Fibroblast of skin of right quadriceps (primary cell): Measurements from ENCODE around the gene OAT.
"Not testable (repeated sequence)": the region's sequence is repeated elsewhere in the genome, so short reads cannot be mapped to it uniquely, and the experiment has no call there.

Experiments
- DNase-seq: peaks from one replicate; pipeline ENCODE4 v3.0.0-alpha.2; 2013

The OAT gene

DNA sequence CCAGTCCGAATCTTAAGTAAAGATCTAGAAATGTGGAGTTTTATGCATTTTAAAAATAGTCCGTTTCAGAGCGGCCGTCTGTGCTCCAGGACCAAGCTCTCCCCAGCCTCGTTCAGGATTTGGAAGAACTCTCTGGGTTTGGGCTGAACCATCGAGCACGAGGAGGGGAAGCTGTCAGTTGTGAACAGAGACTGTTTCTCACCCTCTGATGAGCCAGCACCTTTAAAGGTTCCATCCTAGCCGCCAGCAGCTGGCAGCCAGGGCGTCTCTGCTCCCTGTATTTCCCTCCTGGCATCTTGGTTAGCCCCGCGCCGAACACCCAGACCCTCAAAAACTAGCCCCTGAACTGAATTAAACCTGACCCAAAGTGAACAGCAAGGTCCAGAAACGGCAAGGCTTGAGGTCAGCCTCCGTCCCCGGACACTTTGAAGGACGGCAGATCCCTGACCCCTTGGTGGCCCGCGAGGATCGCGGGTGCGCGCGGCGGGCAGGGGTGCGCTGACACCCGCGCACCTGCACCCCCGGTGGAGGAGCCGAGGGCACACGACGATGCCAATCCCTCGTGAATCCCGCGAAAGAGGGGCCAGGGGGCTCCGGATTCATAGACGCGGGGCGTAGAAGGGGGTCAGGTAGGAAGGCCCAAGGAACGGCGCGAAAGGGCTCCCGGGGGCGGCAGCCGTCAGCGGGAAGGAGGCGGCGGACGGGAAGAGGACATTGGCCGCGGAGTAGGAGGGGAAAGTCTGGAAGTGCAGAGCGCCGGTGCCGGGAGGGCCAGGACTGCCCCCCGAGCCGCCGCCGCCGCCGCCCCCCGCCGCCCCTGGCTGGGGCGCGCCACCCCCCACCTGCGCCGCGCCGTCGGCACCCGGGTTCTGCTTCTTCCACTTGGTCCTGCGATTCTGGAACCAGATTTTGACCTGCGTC lies 28.4 kb upstream of the OAT start:
- DNase-seq = no peak

DNA sequence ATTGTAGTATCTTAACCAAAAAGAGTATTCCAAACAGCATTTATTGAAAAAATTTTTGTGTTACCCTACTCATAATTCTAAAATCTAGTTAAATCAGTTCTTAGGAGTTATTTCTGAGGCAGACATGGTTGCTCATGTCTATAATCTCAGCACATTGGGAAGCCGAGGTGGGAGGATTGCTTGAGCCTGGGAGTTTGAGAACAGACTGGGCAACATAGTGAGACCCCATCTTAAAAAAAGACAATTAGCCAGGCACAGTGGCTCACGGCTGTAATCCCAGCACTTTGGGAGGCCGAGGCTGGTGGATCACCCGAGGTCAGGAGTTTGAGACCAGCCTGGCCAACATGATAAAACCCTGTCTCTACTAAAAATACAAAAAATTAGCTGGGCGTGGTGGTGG lies 23.0 kb upstream of the OAT start:
- DNase-seq = not testable (repeated sequence)

DNA sequence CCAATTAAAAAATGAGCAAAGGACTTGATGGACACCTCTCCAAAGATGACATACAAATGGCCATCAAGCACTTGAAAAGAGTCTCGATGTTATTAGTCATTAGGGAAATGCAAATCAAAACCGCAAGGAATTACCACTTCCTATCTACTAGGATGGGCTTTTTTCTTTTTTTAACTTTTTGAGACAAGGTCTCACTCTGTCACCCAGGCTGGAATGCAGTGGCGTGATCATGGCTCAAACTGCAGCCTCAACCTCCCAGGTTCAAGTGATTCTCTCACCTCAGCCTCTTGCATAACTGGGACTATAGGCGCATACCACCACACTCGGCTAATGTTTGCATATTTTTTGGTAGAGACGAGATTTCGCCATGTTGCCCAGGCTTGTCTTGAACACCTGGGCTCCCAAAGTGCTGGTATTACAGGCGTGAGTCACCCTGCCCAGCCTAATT lies 17.5 kb upstream of the OAT start:
- no peak for DNase-seq

DNA sequence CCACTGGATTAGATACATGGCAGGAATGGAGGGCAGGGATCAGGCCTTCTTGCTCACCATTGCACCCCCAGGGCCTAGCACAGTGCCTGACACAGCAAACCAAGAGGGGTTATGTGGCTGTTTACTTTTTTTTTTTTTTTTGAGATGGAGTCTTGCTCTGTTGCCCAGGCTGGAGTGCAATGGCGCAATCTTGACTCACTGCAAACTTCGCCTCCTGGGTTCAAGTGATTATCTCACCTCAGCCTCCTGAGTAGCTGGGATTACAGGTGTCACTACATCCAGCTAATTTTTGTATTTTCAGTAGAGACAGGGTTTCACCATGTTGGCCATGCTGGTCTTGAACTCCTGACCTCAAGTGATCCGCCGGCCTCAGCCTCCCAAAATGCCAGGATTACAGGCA lies 17.0 kb upstream of the OAT start:
- not testable (repeated sequence) for DNase-seq

DNA sequence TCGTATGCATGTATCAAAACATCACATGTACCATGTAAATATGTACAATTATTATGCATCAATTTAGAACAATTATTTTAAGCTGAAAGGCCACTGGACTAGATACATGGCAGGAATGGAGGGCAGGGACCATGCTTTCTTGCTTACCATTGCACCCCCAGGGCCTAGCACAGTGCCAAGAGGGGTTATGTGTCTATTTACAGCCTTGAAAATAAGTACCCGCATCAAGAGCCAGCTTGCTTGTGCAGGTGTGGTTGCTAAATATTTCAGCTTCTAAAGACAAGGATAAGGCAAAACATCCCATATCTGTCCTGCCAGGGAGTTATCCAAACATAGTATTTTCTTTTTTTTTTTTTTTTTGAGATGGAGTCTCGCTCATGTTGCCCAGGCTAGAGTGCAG lies 14.7 kb upstream of the OAT start:
- no peak for DNase-seq

DNA sequence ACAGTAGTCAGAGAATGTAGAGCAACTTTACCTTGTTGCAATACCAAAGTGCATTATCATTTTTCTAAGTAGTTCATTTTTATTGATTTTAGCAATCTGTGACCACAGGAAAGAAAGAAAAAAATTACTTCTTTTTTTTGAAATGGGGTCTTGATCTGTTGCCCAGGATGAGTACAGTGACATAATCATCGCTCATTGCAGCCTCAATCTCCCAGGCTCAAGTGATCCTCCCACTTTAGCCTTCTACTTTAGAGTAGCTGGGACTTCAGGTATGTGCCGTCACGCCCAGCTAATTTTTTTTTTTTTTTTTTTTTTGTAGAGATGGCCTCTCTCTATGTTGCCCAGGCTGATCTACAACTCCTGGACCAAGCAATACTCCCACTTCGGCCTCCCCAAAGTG lies 11.4 kb upstream of the OAT start:
- no peak for DNase-seq

DNA sequence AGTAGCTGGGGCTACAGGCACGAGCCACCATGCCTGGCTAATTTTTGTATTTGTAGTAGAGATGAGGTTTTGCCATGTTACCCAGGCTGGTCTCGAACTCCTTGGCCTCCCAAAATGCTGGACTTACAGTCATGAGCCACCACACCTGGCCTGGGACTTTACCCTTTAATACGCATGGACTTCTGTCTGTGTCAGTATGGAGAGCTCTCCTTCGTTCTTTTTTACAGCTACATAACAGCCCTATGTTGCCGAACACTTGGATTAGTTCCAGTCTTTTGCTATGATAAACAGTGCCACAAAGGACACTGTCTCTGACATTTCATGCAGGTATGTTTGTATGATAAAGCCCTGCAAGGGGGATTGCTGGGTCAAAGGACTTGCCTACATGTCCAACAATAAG lies 10.9 kb upstream of the OAT start:
- DNase-seq = no peak

DNA sequence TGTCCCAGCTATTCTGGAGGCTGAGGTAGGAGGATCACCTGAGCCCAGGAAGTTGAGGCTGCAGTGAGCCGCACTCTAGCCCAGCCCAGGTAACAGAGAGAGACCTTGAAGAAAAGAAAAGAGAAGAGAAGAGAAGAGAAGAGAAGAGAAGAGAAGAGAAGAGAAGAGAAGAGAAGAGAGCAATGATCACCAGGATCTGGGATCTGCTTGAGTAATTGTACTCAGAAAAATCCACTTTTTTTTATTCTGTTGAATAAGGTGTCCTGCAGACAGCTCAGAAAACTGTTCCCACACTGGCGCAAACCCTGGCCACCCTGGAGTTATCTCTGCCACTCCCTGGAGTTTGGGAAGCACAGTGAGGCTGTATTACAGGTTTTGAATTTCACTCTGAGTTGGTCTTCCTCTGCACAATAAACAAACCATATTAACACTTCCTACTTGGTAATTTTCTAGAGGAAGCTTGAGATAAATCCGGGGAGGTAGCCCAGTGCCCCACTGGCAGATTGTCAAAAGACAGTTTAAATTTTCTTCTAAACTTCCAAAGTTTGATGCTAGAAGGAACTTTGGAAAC lies 9.6 kb upstream of the OAT start:
- DNase-seq = no peak

DNA sequence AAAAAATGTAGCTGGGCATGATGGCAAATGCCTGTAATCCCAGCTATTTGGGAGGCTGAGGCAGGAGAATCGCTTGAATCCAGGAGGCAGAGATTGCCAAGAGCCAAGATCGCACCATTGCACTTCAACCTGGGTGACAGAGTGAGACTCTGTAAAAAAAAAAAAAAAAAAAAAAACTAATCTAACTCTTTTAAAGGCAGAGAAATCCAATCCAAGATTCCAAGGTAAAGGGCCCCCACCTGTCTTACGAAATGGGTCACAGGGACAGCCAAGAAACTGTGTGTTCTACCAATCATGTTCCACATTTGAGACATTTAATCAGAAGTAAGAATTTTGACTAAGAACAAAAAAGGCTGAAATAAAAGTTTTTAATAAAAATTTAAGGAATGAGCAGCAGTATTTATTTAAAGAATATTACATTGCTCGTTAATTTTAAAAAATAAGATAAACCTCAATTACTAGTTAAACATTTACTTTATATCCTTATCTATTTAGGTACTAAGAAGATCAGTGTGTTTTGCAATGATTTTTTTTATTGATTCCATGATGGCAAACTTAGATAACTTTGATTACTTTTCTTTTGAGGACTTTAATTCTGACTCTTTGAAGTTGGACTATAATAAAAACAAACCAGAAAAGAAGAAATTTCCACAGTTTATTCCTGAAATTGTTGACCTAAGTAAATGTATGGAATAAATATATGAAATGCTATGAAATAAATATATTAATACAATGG lies 6.7 kb upstream of the OAT start:
- no peak for DNase-seq

DNA sequence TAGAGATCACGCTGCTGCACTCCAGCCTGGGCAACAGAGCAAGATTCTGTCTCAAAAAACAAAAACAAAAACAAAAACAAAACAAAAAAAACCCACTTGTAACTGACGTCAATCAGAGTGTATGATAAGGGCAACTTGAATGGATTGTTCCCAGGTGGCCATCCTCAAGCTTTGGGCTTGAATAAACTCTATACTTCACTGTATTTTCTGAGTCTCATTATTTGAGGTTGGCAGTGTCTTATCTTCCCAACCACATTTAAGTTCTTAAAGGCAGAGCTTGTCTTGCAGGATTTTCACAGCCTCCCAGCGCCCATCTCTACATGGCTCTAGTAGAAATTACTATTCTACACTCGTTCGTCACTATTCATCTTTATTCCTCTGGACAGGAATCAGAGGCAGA lies 5.1 kb upstream of the OAT start:
- DNase-seq = no peak

DNA sequence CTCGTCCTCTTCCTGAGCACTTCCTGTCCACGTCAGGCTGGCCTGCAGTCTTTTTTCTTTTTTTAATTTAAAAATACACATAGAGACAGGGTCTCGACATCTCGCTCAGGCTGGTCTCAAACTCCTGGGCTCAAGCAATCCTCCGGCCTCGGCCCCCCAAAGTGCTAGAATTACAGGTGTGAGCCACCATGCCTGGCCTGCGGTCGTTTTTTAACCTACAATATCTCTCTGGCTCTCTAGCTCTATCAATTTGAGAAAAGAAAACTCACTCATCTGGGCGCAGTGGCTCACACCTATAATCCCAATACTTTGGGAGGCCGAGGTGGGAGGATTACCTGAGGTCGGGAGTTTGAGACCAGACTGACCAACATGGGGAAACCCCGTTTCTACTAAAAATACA lies 4.0 kb upstream of the OAT start:
- no peak for DNase-seq

DNA sequence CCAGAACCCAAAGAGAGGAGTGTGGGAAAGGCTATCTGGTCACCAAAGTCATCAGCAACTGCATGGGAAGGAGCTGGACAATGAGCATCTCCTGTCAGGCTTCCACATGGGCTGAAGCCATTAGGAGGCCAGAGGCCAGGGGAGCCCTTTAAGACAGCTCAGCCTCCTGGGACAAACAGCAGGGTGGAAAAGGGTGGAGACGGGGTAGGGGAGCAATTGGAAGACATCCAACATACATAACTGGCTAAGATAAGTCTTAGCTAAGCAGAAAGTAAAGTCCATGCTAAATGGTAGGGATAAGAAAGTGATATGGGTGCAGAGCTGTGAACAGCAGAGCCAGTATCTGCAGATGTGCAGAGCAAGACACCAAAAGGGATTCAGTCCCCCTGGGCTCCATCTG lies 1.5 kb upstream of the OAT start:
- DNase-seq = no peak

DNA sequence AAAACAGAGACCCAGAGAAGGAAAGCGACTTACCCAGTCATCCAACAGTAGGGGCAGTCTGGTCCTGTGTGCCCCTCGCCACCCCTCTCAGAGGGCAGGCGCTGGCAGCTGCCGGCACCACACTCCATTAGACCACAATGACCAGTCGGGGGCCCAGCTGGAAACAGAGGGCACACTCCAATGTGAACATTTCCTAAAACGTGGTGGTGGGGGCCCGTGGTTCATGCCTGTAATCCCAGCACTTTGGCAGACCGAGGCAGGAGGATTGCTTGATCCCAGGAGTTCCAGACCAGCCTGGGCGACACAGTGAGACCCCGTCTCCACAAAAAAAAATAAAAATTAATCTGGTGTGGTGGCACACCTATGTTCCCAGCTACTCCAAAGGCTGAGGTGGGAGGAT lies 912 bp upstream of the OAT start:
- no peak for DNase-seq

DNA sequence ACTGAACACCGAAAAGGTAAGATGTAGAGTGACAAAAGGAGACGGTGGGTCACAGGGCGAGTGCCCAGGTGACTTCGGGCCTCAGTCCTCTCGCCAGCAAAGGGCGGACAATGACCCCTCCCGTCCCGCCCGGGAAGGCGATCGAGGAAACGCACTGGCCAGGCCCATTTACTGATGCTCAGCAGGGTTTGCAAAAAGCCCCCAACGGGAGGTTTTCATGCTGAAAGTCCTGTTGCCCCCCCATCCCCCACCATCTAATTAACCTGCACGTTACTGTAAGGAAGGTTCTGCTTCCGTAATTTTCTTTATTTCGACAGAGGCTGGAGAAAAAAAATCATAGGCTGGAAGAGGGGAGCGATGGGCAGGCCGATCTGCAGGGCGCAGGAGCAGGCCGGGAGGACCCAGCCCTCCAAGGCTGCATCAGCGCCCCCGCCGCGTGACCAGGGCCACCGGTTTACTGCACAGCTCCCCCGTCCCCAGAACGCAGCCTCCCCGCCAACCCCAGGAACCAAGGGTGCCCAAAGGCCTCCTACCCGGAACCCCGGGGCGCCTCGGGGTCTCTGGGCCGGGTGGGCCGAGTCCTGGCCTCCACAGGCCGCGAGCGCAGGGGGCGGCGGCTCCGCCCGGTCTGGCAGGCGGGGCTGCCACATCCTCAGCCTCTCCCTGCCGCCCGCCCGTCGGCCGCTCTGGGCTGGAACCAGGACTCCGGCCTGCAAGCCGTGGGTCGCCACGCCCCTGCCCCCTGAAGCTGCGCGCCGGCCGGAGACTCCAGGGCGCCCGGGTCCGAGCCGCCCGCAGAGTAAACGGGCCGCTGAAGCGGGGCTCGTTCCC lies 613 bp downstream of the OAT start:
- peak; percentile 42 for DNase-seq

DNA sequence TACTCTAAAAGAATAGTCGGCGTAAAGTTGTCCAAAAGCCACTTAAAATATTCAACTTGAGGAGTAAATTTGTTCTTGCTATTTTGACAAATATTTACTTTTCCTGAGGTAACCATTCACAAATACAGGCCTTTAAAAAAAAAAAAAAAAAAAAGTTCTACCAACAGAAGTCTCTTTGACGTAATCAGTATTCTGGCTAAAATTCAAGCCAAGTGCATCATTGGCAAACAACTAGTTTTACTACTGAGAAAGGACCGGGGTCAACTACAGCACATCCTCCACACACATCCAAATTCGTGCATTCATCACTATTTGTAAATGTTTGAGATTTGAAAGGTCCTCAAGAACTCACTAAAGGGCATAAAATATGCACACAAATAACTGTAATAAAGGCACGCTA lies 2.0 kb downstream of the OAT start:
- DNase-seq = no peak

DNA sequence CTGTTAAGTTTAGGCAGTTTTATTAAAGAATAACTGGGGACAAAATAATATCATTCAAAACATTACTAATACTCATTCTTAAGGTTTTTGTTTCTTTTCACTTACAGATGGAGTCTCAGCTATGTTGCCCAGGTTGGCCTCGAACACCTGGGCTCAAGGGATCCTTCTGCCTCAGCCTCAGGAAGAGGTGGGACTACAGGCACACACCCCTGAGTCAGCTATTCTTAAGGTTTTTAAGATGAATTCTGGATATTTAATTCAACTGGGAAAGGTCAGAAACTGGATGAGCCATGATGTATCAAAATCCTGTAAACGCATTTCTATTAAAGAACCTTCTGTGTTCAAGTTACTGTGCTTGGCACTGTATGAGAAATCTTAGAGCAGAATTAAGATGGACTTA lies 3.5 kb downstream of the OAT start:
- DNase-seq = no peak

DNA sequence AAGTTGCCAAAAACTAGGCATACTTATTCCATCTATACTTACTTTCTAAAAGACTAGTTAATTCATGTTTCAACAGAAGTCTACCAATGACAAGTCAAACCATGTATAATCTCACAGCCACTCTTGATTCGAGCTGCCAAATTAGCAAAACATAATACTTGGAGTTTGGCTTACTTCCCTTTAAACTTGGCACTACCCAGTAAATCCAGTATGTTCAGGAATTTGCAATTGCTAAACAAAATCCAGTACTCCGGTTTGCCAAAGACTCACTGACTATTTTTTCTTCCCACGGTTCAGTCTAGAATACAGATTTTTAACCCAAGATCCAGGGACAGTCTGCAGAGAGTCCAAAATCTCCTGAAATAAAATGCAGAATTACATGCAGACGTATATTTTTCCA lies 4.6 kb downstream of the OAT start:
- DNase-seq = no peak

DNA sequence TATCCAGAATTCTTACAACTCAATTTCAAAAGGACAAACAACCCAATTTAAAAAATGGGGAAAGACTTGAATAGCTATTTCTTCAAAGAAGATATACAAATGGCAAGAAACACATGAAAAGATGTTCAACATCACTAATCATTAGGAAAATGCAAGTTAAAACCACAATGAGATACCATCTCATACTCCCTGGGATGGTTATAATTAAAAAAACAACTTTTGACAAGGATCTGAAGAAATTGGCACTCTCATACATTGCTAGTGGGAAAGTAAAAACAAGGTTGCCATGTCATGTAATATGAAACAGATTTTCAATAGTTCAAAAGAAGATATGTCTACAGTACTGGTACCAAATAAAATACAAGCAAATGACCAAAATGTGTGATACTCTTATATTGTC lies 9.0 kb downstream of the OAT start:
- DNase-seq = no peak

DNA sequence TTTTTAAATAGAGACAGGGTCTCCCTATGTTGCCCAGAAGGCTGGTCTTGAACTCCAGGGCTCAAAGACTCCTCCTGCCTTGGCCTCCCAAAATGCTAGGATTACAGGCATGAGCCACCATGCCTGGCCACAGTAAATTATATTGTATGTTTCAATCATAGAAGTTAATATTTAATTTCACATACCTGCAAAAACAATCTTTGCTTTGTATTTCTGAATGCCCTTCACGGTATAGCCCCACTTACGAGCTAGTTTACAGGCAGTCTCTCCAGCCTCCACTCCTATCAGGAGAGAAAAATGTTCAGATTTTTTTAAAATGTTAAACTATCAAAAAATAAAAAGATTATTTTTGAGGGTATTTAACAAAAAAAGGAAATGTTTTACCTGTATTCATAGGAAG lies 10.4 kb downstream of the OAT start:
- no peak for DNase-seq

DNA sequence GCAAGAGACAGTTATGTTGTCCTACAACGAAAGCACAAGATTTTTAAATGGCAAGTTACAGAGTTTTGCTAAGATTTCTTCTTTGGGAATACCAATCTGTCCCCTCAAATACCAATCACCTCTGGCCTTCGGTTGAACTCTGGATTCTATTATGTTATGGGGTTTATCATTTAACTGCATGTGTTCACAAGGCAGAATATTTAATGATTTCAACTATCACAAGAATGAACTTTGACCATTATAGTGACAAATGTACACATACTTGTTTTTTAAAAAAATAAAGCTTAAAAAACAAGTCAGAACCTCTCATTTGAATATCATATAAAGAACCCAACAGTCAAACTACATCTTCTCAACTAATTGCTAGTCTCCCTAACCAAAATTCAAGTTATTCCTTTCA lies 11.3 kb downstream of the OAT start:
- no peak for DNase-seq

DNA sequence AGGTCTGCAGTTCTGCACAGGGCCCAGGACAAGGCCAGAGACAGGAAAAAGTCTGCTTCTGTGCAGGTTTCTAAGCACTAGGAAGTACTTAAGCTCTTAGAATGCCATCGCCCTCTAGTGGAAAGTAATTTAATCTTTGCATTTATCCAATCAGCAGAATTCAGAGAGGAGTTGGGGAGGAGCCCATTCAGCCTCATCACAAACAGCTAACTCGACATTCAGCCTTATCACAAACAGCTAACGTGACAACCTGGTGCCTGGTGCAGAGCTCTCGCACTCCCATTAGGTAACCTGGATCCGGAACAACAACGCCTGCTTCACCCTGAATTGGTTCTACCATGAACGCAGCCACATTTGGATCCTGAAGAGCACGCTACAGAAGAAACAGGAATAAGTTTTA lies 15.2 kb downstream of the OAT start:
- DNase-seq = peak; percentile 74

DNA sequence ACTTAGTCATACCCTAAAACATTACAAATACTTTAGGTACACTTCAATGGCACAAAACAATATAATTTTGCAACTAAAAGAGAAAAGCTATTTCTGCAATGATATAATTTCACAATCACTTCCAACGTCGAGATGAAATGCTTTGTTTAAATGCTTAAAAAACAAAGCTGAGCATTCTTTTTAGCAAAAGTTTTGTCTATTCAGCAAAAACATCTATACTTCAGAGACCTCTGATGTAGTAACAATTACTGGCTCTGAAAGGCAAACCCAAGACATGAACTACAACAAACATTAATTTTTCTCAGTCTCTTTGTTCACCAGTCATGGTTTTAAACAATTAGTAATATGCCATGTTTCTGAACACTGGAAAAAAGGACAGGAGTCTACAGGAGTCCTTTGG lies 16.4 kb downstream of the OAT start:
- no peak for DNase-seq

DNA sequence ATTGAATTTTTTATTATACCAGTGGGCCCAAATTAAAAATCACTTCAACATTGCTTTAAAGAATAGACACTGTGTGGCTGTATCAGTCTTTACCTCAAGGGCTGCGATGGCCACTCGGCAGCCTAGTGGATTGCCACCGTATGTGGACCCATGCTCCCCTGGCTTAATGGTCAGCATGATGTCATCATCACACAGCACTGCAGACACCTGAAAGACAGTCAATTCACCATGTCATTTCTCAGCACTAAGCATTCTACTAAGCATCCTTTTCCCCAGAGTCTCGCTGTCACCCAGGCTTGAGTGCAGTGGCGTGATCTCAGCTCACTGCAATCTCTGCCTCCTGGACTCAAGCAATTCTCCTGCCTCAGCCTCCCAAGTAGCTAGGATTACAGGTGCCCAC lies 17.1 kb downstream of the OAT start:
- DNase-seq = no peak
